NCI-H2196 (cell line): ENCODE data around the gene TBCCD1.

ENCODE experiments used
- DNase-seq: peaks from one replicate; lab custom pipeline; 2025; ENCODE audit not compliant: unreplicated experiment; lab: John Stamatoyannopoulos, UW

Gene TBCCD1

GRCh38 chr3:186567072-186567921 lies at the start of gene TBCCD1:
TSS of gene TBCCD1 (minus strand) at chr3:186567339. CDS start at chr3:186564329, 3,010 bp downstream.
- DNase-seq, result peak; percentile 98

- DNase-seq, result no peak
Measured at GRCh38 chr3:186616299-186616617, 49.1 kb upstream of the TBCCD1 start.

- peak; percentile 92 for DNase-seq
Measured at GRCh38 chr3:186614597-186615483, 47.7 kb upstream of the TBCCD1 start.

- DNase-seq, result no peak
Measured at GRCh38 chr3:186614266-186614596, 47.1 kb upstream of the TBCCD1 start.

- no peak for DNase-seq
Measured at GRCh38 chr3:186613637-186614265, 46.6 kb upstream of the TBCCD1 start.

- DNase-seq, result no peak
Measured at GRCh38 chr3:186612721-186613636, 45.8 kb upstream of the TBCCD1 start, which contains the start of gene AHSG. TSS of gene AHSG (plus strand) at chr3:186613060. CDS start at chr3:186613142, 82 bp downstream.

- DNase-seq, result no peak
Measured at GRCh38 chr3:186612065-186612464, 44.9 kb upstream of the TBCCD1 start.

- no peak for DNase-seq
Measured at GRCh38 chr3:186609247-186609868, 42.2 kb upstream of the TBCCD1 start.

- no peak for DNase-seq
Measured at GRCh38 chr3:186608624-186609215, 41.6 kb upstream of the TBCCD1 start.

- no peak for DNase-seq
Measured at GRCh38 chr3:186605561-186606545, 38.7 kb upstream of the TBCCD1 start.

- DNase-seq, result no peak
Measured at GRCh38 chr3:186605078-186605477, 37.9 kb upstream of the TBCCD1 start.

- DNase-seq, result no peak
Measured at GRCh38 chr3:186603159-186603558, 36.0 kb upstream of the TBCCD1 start.

- no peak for DNase-seq
Measured at GRCh38 chr3:186600896-186601295, 33.8 kb upstream of the TBCCD1 start.

- no peak for DNase-seq
Measured at GRCh38 chr3:186599785-186600166, 32.6 kb upstream of the TBCCD1 start.

GRCh38 chr3:186599142-186599784 lies 32.1 kb upstream of the TBCCD1 start:
- DNase-seq, result no peak

- DNase-seq, result no peak
Measured at GRCh38 chr3:186598794-186599141, 31.6 kb upstream of the TBCCD1 start.

GRCh38 chr3:186598108-186598784 lies 31.1 kb upstream of the TBCCD1 start:
- no peak for DNase-seq
